ENCODE data around the gene PDE11A. TPM values are rescaled to one million over a fixed set of nuclear protein-coding genes. Genes with fewer than 3 reads are reported as not detected.

The PDE11A gene
- total RNA-seq, 1 experiment from 2014 or later = 0.61 TPM

GRCh38 chr2:177891533-177891932 is 181.0 kb downstream of the PDE11A start (continued):
- TF ChIP-seq, protein P1, sequence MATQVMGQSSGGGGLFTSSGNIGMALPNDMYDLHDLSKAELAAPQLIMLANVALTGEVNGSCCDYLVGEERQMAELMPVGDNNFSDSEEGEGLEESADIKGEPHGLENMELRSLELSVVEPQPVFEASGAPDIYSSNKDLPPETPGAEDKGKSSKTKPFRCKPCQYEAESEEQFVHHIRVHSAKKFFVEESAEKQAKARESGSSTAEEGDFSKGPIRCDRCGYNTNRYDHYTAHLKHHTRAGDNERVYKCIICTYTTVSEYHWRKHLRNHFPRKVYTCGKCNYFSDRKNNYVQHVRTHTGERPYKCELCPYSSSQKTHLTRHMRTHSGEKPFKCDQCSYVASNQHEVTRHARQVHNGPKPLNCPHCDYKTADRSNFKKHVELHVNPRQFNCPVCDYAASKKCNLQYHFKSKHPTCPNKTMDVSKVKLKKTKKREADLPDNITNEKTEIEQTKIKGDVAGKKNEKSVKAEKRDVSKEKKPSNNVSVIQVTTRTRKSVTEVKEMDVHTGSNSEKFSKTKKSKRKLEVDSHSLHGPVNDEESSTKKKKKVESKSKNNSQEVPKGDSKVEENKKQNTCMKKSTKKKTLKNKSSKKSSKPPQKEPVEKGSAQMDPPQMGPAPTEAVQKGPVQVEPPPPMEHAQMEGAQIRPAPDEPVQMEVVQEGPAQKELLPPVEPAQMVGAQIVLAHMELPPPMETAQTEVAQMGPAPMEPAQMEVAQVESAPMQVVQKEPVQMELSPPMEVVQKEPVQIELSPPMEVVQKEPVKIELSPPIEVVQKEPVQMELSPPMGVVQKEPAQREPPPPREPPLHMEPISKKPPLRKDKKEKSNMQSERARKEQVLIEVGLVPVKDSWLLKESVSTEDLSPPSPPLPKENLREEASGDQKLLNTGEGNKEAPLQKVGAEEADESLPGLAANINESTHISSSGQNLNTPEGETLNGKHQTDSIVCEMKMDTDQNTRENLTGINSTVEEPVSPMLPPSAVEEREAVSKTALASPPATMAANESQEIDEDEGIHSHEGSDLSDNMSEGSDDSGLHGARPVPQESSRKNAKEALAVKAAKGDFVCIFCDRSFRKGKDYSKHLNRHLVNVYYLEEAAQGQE (IDR thresholded peaks at IDR 0.05; ENCODE audit: low read depth) = no peak
- TF ChIP-seq SP1 (IDR thresholded peaks at IDR 0.05; ENCODE audit: low read depth) = no peak

DNA sequence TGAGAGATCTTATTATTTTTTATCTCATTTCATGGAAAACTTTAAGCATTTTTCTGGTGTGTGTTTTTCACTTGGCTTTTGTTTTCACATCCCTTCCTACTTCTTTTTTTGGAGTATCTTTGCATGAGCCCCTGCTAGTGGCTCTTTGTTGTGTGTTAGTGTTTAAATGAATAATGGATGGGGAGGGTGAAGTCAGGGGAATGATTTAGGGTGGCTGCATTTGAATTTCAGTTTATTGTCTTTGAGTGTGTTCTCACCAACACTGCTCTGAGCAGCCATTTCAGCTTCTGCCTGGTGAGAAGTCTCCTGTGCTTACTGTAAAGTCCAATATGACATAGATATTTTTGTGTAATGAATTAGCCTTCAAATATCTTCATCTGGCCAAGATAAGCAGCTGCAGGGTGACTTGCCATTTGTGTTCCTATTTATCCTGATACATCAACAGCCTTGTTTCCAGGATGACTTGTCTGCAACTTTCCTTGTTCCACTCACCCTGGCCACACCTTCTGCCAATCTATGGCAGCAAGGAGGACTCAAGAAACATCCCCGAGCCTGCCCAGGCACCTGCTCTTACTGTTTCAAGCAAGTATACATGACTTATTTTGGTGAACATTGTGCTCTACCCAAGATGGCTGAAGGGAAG is 182.6 kb downstream of the PDE11A start:
- no peak for DNase-seq (ENCODE audit: low read depth, low spot score)
- no peaks in the 10 kb centered on the region for H3K79me2 ChIP-seq (ENCODE audit: insufficient read depth, low read length)
- intact Hi-C loops (cut with micrococcal nuclease) = no loop called here
- H3K9me2 ChIP-seq (ENCODE audit: insufficient read depth) = no peaks in the 10 kb centered on the region
- H3K27me3 ChIP-seq (ENCODE audit: insufficient read depth, low read length) = no peaks in the 10 kb centered on the region
- TF ChIP-seq ZFX (IDR thresholded peaks at IDR 0.05) (no peak), SP1 (IDR thresholded peaks at IDR 0.05; ENCODE audit: low read depth) (no peak), CBX3 (IDR thresholded peaks at IDR 0.05; ENCODE audit: low read depth) (no peak)
- TF ChIP-seq, protein P2, sequence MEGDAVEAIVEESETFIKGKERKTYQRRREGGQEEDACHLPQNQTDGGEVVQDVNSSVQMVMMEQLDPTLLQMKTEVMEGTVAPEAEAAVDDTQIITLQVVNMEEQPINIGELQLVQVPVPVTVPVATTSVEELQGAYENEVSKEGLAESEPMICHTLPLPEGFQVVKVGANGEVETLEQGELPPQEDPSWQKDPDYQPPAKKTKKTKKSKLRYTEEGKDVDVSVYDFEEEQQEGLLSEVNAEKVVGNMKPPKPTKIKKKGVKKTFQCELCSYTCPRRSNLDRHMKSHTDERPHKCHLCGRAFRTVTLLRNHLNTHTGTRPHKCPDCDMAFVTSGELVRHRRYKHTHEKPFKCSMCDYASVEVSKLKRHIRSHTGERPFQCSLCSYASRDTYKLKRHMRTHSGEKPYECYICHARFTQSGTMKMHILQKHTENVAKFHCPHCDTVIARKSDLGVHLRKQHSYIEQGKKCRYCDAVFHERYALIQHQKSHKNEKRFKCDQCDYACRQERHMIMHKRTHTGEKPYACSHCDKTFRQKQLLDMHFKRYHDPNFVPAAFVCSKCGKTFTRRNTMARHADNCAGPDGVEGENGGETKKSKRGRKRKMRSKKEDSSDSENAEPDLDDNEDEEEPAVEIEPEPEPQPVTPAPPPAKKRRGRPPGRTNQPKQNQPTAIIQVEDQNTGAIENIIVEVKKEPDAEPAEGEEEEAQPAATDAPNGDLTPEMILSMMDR (IDR thresholded peaks at IDR 0.05 in 2 of 3, conservative IDR thresholded peaks at IDR 0.05 in 1 of 3; ENCODE audit: borderline replicate concordance in 1 of 3, insufficient read depth in 1 of 3, low read depth in 2 of 3, low read length in 2 of 3) = no peak
- H2AFZ ChIP-seq (ENCODE audit: low read depth, low read length, poor library complexity, severe bottlenecking) = no peak overlapping the region
- H3K36me3 ChIP-seq (ENCODE audit: control insufficient read depth in 1 of 2, insufficient read depth in 2 of 2, low read length in 2 of 2) = no peaks in the 10 kb centered on the region
- POLR2A ChIA-PET = no interaction called here
- RAD21 ChIA-PET (ENCODE audit: low non-redundant PET in 1 of 2, low total read pairs in 2 of 2, uncharacterized antibody in 2 of 2, unreplicated experiment in 2 of 2) = no interaction called here
- H3K4me3 ChIP-seq (replicated peaks in 1 of 2; ENCODE audit: low read depth in 1 of 2, low read length in 2 of 2) = no peak overlapping the region
- no peak overlapping the region for H3K27ac ChIP-seq (ENCODE audit: low read depth, low read length)
- no peaks in the 10 kb centered on the region for H4K20me1 ChIP-seq (ENCODE audit: insufficient read depth)
- H3K9ac ChIP-seq (ENCODE audit: low read length) = no peak overlapping the region
- no peak overlapping the region for H3K4me2 ChIP-seq (ENCODE audit: low read length)
- no peaks in the 10 kb centered on the region for H3K9me3 ChIP-seq (ENCODE audit: control insufficient read depth in 1 of 2, insufficient read depth in 1 of 2, low read depth in 1 of 2, low read length in 2 of 2)
- CTCF ChIA-PET = no interaction called here
- no TSS peak for BruUV-seq (replicated peaks)
- ATAC-seq = no peak
- no peaks in the 10 kb centered on the region for H3K4me1 ChIP-seq (ENCODE audit: control insufficient read depth in 1 of 2, insufficient read depth in 2 of 2, low read length in 2 of 2)
